Smooth muscle cell (in vitro differentiated cells): ENCODE data around the gene GFY. TPM values are rescaled to one million over a fixed set of nuclear protein-coding genes. Genes with fewer than 3 reads are reported as not detected.

ENCODE experiments used
- DNase-seq: peaks from one replicate; lab custom pipeline; 2025; ENCODE audit not compliant: unreplicated experiment; lab: John Stamatoyannopoulos, UW
- H2AFZ ChIP-seq: fragments of 200-600 bp; sonication (generic); 2 replicates; pipeline ENCODE4 v1.6.0; 2016; ENCODE audit warnings: antibody characterized with exemption, low read depth, mild to moderate bottlenecking
- H3F3A ChIP-seq: fragments of 200-600 bp; sonication (generic); 2 replicates; pipeline ENCODE4 v1.6.0; 2017; ENCODE audit warnings: antibody characterized with exemption, low read depth
- H3K27ac ChIP-seq: fragments of 200-600 bp; sonication (generic); 2 replicates; pipeline ENCODE4 v1.5.1; 2016; ENCODE audit warnings: low read depth, mild to moderate bottlenecking
- H3K27me3 ChIP-seq: fragments of 200-600 bp; sonication (generic); 2 replicates; pipeline ENCODE4 v1.6.1; 2016; ENCODE audit warnings: low read depth, mild to moderate bottlenecking
- H3K36me3 ChIP-seq: fragments of 200-600 bp; sonication (generic); 2 replicates; pipeline ENCODE4 v1.5.1; 2016; ENCODE audit warnings: low read depth
- H3K4me1 ChIP-seq: fragments of 200-600 bp; sonication (generic); 2 replicates; pipeline ENCODE4 v1.5.1; 2016; ENCODE audit warnings: low read depth
- H3K4me2 ChIP-seq: fragments of 200-600 bp; sonication (generic); 2 replicates; pipeline ENCODE4 v1.6.0; 2016; ENCODE audit warnings: mild to moderate bottlenecking
- H3K4me3 ChIP-seq: fragments of 200-600 bp; sonication (generic); 2 replicates; pipeline ENCODE4 v1.5.1; 2016; ENCODE audit warnings: mild to moderate bottlenecking
- H3K79me2 ChIP-seq: fragments of 200-600 bp; sonication (generic); 2 replicates; pipeline ENCODE4 v1.6.0; 2016; ENCODE audit warnings: low read depth, mild to moderate bottlenecking
- H3K9ac ChIP-seq: fragments of 200-600 bp; sonication (generic); 2 replicates; pipeline ENCODE4 v1.6.0; 2016; ENCODE audit warnings: low read depth
- H3K9me3 ChIP-seq: fragments of 200-600 bp; sonication (generic); replicated peaks from 2 replicates; pipeline ENCODE4 v1.5.1; 2016; ENCODE audit warnings: low read depth
- H4K20me1 ChIP-seq: fragments of 200-600 bp; sonication (generic); 2 replicates; pipeline ENCODE4 v1.6.0; 2016; ENCODE audit warnings: low read depth
- WGBS: methylation state at CpG from one replicate; pipeline ENCODE4 v1.1.7; 2016; ENCODE audit warnings: low lambda C conversion rate; 5-methylcytosine and 5-hydroxymethylcytosine counted together
- polyA plus RNA-seq: library from polyadenylated mRNA; unstranded; fragments of >200 nt; fragmentation: Nextera tagmentation; extraction: Ambion mirVana; gene quantifications from 2 replicates; pipeline ENCODE4 v1.2.1, GENCODE V29; 2016
- total RNA-seq: library from RNA; depleted of rRNA; stranded (reverse); fragments of >200 nt; gene quantifications from 2 replicates; pipeline ENCODE4 v1.2.3, GENCODE V29; 2014
- TF ChIP-seq, protein P1 (sequence below): fragments of 200-600 bp; sonication (generic); IDR thresholded peaks from 2 replicates; pipeline ENCODE4 v1.5.1; 2017; ENCODE audit warnings: borderline replicate concordance, mild to moderate bottlenecking, antibody characterized with exemption; ENCODE audit not compliant: insufficient read depth, poor library complexity, severe bottlenecking

The GFY gene
- total and polyA plus RNA-seq, 2 experiments from 2014 or later, result not detected

DNA sequence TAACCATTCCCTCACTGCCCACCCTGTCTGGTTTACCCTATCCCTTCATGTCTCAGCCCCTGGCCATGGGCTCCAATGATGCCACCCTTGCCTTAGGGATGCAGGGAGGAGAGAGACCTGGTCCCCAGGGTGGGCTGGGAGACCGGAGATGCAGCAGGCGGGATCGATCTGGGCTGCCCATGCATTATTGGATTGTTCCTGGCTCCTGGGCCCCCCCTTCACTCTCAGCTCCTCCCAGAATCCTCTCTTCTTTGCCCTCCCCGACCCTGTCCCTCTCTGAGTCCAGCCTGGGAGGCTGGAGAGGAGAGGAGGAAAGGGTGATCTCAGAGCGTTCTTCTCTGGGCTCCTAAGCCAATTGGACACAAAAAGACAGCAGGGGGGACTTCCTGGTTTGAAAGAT, 31.3 kb upstream of the GFY start:
- Histone ChIP-seq H3K9ac (no peak overlapping the region), H3K27ac (no peak overlapping the region), H2AFZ (no peak overlapping the region), H4K20me1 (no peaks in the 10 kb centered on the region), H3K4me1 (no peaks in the 10 kb centered on the region), H3K4me3 (no peak overlapping the region), H3K79me2 (no peaks in the 10 kb centered on the region), H3K9me3 (no peaks in the 10 kb centered on the region), H3F3A (no peaks in the 10 kb centered on the region), H3K36me3 (no peaks in the 10 kb centered on the region), H3K4me2 (no peak overlapping the region), H3K27me3 (peaks cover 9% of the 10 kb centered on the region)
- WGBS, result 82% methylated on average over 5 of the region's 5 CpGs
- DNase-seq, result no peak
- TF ChIP-seq, protein P1, sequence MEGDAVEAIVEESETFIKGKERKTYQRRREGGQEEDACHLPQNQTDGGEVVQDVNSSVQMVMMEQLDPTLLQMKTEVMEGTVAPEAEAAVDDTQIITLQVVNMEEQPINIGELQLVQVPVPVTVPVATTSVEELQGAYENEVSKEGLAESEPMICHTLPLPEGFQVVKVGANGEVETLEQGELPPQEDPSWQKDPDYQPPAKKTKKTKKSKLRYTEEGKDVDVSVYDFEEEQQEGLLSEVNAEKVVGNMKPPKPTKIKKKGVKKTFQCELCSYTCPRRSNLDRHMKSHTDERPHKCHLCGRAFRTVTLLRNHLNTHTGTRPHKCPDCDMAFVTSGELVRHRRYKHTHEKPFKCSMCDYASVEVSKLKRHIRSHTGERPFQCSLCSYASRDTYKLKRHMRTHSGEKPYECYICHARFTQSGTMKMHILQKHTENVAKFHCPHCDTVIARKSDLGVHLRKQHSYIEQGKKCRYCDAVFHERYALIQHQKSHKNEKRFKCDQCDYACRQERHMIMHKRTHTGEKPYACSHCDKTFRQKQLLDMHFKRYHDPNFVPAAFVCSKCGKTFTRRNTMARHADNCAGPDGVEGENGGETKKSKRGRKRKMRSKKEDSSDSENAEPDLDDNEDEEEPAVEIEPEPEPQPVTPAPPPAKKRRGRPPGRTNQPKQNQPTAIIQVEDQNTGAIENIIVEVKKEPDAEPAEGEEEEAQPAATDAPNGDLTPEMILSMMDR, result no peak

DNA sequence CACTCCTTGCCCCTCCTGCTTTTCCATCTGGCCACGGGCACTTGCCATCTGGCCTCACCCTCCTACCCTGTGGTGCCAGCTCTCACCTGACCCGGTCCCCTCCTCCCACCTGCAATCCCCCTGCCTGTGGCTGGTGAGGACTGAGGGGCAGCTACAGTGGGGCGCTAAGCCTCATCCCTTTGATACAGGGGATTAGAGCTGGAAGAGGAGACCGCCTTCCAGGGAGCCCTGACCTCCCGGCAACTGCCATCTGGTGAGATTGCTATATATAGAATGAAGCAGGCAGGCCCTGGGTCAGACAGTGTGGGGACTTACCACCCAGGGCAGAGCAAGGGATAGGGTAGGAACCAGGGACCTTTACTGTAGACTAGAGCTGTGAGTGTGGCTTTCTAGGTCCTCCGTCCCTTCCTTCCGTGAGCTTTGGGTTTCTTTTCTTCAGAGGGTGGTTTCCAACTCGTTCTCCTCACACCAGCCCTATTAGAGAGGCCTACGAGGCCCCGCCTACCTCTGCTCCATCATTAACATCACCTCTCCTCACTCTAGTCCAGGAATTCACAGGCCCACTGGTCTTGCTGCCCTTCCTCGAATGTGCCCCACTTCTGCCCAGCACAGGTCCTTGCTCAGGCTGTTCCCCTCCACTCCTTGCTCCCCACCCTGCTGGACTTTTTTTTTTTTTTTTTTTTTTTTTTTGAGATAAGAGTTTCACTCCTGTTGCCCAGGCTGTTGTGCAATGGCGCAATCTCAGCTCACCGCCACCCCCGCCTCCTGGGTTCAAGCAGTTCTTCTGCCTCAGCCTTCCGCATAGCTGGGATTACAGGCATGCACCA, 29.4 kb upstream of the GFY start:
- no peaks in the 10 kb centered on the region for H4K20me1 ChIP-seq
- H3K79me2 ChIP-seq, result no peaks in the 10 kb centered on the region
- DNase-seq, result no peak
- no peak overlapping the region for H3K4me3 ChIP-seq
- no peak overlapping the region for H2AFZ ChIP-seq
- H3K27me3 ChIP-seq, result peaks cover 9% of the 10 kb centered on the region
- no peak overlapping the region for H3K27ac ChIP-seq
- WGBS, result 83% methylated on average over 12 of the region's 15 CpGs
- no peaks in the 10 kb centered on the region for H3K36me3 ChIP-seq
- no peaks in the 10 kb centered on the region for H3K9me3 ChIP-seq
- H3F3A ChIP-seq, result no peaks in the 10 kb centered on the region
- no peaks in the 10 kb centered on the region for H3K4me1 ChIP-seq
- TF ChIP-seq, protein P1, result no peak
- H3K4me2 ChIP-seq, result no peak overlapping the region
- no peak overlapping the region for H3K9ac ChIP-seq

DNA sequence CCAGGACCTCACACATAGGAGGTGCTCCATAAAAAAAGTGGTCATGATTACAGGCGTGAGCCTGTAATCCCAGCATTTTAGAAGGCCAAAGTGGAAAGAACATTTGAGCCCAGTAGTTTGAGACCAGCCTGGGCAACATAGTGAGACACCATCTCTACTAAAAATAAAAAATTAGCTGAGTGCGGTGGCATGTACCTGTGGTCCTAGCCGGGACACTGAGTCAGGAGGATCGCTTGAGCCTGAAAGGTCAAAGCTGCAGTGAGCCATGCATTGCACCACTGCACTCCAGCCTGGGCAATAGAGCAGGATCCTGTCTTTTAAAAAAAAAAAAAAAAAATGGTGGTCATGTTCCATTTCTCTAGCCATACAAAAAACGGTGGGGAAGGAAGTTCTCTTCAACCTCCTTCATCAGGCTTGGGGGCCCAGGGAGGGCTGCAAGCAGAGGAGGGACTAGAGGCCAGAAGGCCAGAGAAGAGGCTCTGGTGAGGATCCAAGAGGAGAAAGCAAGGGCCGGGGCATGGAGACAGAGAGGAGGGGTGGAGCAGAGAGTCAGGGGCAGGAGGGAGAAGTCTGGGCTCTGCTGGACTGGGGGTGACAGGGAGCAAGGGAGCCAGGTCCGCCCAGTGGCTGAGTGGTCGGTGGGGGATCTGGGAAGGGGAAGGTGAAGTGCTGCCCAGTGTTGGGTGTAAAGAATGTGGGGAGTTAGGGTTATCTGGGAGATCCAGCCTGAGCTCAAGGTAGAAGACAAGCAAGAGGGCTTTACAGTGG, 28.3 kb upstream of the GFY start:
- Histone ChIP-seq H3K4me1 (no peaks in the 10 kb centered on the region), H3K4me2 (no peak overlapping the region), H2AFZ (no peak overlapping the region), H3K27ac (no peak overlapping the region), H3K27me3 (peaks cover 9% of the 10 kb centered on the region), H3K79me2 (no peaks in the 10 kb centered on the region), H4K20me1 (no peaks in the 10 kb centered on the region), H3K36me3 (no peaks in the 10 kb centered on the region), H3F3A (no peaks in the 10 kb centered on the region), H3K9me3 (no peaks in the 10 kb centered on the region), H3K9ac (no peak overlapping the region), H3K4me3 (no peak overlapping the region)
- no peak for DNase-seq
- WGBS, result 93% methylated on average over 8 of the region's 8 CpGs
- TF ChIP-seq, protein P1, result no peak
